HUDEP-2 (cell line): Measurements from ENCODE around the gene ADCY9.

Source experiments
- DNase-seq, 76 experiments: peaks; one replicate each; lab custom pipeline; 2025; ENCODE audit not compliant: unreplicated experiment in 76 of 76; lab: John Stamatoyannopoulos, UW

The ADCY9 gene

DNA sequence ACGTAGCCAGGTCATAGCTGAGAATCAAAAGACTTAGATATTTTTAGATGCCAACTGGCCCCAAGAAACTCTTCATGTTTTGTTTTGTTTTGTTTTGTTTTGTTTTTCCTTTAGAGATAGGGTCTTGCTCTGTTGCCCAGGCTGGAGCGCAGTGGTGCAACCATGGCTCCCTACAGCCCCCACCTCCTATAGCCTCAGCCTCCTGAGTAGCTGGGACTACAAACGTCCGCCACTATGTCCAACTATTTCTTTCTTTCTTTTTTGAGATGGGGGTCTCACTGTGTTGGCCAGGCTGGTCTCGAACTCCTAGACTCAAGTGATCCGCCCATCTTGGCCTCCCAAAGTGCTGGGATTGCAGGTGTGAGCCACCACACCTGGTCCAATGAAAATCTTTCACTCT lies 107.1 kb downstream of the ADCY9 start:
- DNase-seq = no peak

DNA sequence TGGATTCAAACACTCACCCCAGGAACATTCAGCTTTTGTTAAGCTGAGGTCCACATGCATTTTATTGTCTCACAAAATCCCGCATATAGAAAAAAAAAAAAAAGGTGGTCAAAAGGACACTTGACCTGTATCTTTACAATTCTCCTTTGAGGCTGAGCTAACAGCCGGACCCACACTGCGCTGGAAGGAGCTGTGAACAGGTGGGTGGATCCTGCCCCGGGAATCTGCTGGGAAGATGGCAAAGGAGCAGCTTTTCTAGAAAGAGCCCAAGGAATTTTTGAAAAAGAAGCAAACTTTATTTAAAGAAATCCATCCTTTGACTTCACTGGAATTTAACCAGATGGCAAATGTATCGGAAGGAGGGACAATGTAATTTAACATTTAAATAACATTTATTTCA lies 108.1 kb downstream of the ADCY9 start:
- DNase-seq = no peak

DNA sequence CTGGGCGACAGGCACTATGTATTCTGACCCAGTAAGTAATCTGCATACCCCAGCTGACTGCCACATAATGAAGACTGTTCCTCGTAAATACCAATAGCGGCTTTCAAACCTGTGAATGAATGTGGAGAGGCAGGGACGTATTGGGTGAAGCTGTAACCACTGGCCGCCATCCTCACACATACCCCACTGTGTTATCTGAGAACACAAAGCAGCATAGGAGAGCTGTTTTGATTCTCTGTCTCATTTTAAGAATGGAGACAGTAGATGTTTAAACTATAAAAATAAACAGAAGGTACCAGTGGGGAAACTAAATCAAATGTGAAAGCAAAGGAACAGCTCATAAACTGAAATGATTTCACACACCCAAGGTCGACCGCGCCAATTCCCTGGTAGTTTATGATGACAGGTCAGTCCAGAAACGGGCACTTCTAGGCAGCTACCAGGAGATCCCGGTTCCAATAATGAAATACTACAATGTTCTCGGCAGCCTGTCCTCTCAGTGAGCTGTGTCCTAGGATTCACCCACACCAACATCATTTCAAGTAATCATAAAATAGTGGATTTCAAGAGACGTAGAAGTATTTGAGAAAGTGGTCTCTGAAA lies 109.7 kb downstream of the ADCY9 start:
- no peak for DNase-seq

DNA sequence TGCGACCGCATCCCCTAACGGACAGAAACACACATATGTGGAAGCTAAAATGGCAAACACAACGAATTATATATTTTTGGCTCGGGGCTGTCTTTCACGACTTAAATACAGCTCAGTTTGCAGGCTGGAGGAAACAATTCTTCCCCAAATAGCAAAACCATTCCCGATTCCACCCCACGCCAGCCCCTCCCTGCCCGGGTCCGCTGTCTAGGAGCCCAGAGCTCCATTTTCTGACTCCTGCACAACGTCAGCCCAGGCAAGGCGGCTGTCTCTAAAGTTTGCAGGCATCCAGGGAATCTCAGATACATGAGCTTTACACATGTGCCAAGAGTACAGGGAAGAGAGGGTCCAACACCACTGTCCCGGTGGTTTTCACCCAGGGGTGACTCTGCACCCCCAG lies 110.5 kb downstream of the ADCY9 start:
- DNase-seq = no peak

DNA sequence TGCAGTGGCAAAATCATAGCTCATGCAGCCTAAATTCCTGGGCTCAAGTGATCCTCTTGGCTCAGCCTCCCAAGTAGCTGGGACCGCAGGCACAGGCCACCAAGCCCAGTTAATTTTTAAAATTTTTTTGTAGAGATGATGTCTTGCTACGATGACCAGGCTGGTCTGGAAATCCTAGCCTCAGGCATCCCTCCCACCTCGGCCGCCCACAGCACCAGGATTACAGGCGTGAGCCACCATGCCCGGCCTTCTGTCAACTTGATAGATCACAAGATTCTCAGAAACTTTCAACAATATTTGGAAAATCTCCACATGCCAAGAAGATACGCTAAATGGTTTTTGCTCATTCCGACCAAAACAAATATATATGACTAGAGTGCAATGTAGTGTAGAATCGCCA lies 111.0 kb downstream of the ADCY9 start:
- no peak for DNase-seq

- no peak for DNase-seq
These were observed 112.0 kb downstream of the ADCY9 start for GRCh38 chr16:4004206-4004605.

GRCh38 chr16:4003576-4003975 lies 112.7 kb downstream of the ADCY9 start:
- no peak for DNase-seq

DNA sequence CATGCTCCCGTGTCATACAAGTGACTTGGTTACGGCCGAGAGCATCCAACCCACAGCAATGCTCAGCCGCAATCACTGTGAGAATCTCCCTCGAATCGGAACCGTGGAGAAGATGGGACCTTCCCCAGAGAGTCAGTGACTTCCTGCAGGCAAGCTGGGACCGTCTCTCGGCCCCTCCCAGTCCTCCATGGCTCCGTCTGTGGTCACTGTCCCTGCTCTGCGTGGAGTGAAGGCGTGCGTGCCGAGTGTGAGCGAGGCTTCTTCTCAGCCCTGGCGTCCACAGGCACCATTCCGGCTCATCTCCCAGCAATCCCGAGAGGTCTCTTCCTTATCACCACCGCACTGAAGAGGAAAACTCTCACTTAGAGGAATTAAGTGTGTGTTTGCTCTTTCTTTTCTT lies 113.1 kb downstream of the ADCY9 start:
- no peak for DNase-seq

DNA sequence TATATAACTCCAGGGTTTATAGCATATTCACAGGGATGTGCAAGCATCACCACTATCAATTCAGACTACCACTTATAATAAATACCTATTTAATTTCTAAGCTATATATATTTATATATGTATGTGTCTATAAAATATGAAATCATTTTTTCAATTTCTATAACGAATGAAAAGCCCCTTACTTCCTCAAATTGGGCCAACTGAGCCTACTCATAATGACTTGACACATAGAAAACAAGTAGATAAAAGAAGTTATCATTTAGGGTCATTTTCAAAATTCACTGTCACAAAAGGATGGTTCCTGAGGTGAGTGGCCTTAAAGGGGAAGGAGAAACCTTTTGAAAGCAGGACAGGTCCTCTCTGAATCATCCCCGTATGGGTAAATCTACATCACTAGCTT lies 114.1 kb downstream of the ADCY9 start:
- DNase-seq = no peak

GRCh38 chr16:3999479-4000325 lies 116.5 kb downstream of the ADCY9 start:
- DNase-seq = no peak

DNA sequence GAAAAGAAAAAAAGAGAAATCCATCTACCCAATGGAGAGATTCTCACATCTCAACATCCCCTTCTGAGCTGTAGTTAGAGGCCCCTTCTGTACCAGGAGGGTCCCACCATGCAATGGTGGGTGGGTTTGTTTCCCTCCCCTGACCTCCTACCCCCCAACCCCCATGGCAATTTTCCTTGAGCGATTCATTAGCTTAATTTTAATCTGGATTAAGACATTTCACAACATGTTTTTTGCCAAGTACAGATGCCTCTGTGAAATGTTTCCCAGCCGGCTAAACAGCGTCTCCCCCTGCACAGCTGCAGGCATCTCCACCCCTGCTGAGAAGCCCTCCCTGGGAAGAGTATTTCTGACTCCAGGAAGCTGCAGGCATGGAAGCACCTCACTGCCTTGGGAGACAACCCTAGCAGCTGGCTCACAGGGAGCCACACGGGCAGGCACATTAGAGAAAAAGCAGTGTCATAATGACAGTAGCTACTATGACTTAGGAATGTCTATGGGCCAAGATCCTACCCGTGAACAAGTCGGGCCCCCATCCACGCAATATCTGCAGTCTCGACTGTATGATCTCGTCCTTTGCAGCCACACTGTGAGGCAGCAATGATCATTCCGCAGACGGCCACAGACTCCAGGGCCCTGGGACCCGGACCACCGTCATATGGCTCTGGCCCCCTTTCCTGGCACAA lies 117.3 kb downstream of the ADCY9 start:
- no peak for DNase-seq

DNA sequence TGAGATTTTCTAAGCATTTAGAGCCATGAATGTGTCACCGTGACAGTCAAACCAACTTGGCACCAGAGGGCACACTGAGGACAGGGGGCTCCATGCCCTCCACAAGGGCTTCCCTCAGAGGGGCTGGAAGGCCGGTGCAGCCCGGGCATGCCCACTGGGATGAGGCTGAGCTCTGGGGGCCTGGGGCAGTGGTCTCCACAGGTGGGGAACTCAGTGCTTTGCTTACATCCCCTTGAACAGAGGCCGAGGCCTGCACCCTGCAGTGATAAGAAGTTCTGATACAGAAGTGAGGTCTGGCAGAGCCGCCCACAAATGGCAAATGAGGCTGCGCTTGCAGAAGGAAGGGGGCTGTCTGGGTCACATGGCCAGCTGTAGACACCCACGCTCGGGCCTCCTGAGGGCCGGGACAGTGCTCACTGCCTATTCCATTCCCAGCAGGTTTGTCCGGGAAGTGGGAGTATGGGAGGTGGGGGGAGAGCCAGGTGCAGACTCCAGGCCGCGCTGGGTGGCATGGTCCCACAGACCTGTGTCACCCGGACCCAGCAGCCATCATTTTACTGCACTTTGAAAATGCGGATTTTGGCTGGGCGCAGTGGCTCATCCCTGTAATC lies 118.9 kb downstream of the ADCY9 start:
- no peak for DNase-seq

- DNase-seq = no peak
These were observed 121.2 kb downstream of the ADCY9 start for GRCh38 chr16:3995001-3995400.

DNA sequence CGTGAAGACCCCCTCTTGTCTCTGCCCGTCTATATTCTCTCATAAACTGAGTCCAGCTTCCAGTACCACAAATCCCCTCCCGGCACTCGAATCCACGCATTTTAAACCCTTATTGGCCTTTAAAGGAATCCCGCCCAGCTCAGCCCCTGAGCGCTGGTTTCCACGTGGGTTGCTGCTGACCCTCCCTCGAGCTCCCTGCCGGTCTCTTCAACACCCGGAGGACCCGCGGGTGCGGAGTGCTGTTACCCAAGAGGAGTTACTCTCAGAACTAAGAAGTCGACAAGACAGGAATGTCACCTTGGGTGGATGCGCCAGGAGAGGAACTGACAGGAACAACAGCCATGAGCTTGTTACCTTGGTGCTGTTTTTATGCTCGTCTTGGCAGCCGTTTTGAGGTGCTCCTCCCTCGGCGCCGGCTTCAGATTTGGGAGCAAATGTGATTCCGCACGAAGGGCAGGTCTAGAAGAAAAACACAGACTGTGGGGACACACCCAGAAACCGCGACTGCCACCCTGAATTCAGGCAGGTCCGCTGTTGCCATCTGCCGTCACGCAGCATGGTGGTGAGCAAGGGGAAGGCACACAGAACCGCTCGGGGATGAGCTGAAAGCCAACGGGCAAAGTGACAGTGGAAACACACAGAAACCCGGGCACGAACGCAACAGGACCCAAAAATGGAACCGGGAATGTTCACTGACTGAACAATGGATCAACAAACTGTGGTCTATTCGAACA lies 123.0 kb downstream of the ADCY9 start:
- no peak for DNase-seq

DNA sequence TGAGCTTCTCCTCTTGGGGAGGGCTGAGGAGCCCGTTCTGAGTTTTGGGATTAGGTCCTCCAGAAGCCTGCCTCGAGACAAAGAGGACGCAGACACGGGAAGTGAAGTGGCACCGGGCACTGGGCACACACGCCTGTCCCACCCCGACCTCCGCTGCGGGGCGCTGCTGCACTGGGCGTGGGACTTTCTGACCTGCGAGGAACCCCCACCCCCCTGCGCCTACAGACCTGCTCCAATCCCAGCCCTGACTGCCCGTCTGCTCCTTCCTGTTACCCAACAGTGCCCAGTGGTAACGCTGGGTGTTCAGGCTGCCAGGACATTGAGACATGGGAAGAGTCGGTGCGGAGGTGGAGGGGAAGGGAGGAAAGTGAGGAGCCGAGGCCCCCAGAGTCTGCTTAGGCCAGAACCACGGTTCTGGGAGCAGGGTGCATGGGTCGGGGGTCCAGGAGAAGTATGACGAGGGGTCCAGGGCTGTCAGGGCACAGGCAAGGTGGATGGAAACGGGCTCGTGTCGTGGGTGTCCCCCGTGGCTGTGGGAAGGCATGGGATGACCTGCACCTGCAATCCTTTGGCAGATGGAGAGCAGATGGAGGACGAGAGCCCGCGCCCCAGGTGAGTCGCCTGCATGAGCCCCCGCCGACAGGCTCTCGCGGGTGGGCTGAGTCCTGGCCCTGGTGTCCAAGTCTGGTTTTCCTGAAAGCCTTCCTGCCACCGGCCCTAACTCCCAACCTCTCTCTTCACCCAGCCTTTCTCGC lies 123.8 kb downstream of the ADCY9 start:
- no peak for DNase-seq

GRCh38 chr16:3988824-3989223 lies 127.4 kb downstream of the ADCY9 start:
- DNase-seq = no peak

DNA sequence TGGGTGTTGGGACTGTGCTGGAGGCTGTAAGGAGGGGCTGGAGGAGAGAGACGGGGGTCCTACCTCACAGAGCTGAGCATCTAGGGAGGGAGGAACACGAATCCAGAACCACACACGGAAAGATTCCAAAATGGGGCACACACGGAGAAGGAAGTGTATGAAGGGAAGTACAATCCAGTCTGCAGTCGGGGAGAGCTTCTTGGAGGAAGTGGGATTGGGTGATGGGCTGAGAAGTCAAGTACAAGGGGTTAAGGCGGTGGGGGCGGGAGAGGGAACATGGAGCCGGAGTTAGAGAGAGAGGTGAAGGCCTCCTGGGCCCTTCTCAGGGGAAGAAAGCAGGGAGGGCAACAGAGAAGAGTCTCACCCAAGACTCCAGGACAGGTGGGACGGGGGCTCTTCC lies 128.2 kb downstream of the ADCY9 start:
- DNase-seq = no peak

GRCh38 chr16:3987231-3987630 lies 129.0 kb downstream of the ADCY9 start:
- DNase-seq = peak in 3 of 76 experiments; percentile 6 to 20 (median 17)

DNA sequence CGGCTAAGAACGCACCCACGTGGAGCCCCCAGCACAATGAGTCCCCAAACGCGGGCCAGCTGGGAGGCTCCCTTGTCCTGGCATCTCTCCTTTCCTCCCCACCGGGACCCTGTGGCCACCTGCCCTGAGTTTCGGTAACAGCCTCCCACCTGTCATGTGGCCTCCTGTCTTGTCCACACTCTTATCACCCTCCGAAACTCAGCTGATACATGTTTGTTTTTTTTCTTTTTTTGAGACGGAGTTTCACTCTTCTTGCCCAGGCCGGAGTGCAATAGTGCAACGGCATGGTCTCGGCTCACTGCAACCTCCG lies 130.1 kb downstream of the ADCY9 start:
- no peak for DNase-seq
